ENCODE measurements around the gene ESRRG.

The ESRRG gene

GRCh38 chr1:216553766-216554165 lies 169.5 kb downstream of the ESRRG start:
- H3K4me1 ChIP-seq (ENCODE audit: low read length) = no peaks in the 10 kb centered on the region
- no peaks in the 10 kb centered on the region for H4K20me1 ChIP-seq (ENCODE audit: insufficient read depth, low read length)
- no peak overlapping the region for H3K4me2 ChIP-seq (ENCODE audit: low read depth, low read length)
- H2AFZ ChIP-seq (ENCODE audit: low read length) = no peak overlapping the region
- no peaks in the 10 kb centered on the region for H3K79me2 ChIP-seq (ENCODE audit: low read length)
- no peaks in the 10 kb centered on the region for H3F3A ChIP-seq (ENCODE audit: insufficient read depth, low read length)
- H3K9me3 ChIP-seq (replicated peaks; ENCODE audit: insufficient read depth, low read length) = no peaks in the 10 kb centered on the region
- no peak for TF ChIP-seq CTCF (IDR thresholded peaks at IDR 0.05; ENCODE audit: low read length)
- no peak for TF ChIP-seq EZH2 (optimal IDR thresholded peaks at IDR 0.05; ENCODE audit: low read depth, low read length)
- no peak for TF ChIP-seq EZH2phosphoT487 (IDR thresholded peaks at IDR 0.05; ENCODE audit: low read length)
- no peaks in the 10 kb centered on the region for H3K27me3 ChIP-seq (replicated peaks; ENCODE audit: insufficient read depth, low read length)
- H3K4me3 ChIP-seq (ENCODE audit: low read length) = no peak overlapping the region
- no peaks in the 10 kb centered on the region for H3K9me2 ChIP-seq (replicated peaks; ENCODE audit: insufficient read depth, low read length)
- H3K36me3 ChIP-seq (replicated peaks; ENCODE audit: insufficient read depth, low read length) = no peaks in the 10 kb centered on the region
- DNase-seq = no peak
- no peak overlapping the region for H3K27ac ChIP-seq (ENCODE audit: low read length)
- no peak overlapping the region for H3K9ac ChIP-seq (ENCODE audit: low read length)

- DNase-seq = no peak
- Histone ChIP-seq H3K9me3 (replicated peaks; ENCODE audit: insufficient read depth, low read length) (no peaks in the 10 kb centered on the region), H3K4me2 (ENCODE audit: low read depth, low read length) (no peak overlapping the region), H2AFZ (ENCODE audit: low read length) (no peak overlapping the region), H3F3A (ENCODE audit: insufficient read depth, low read length) (no peaks in the 10 kb centered on the region), H3K9me2 (replicated peaks; ENCODE audit: insufficient read depth, low read length) (no peaks in the 10 kb centered on the region), H3K36me3 (replicated peaks; ENCODE audit: insufficient read depth, low read length) (no peaks in the 10 kb centered on the region), H3K4me1 (ENCODE audit: low read length) (no peaks in the 10 kb centered on the region), H3K79me2 (ENCODE audit: low read length) (no peaks in the 10 kb centered on the region), H4K20me1 (ENCODE audit: insufficient read depth, low read length) (no peaks in the 10 kb centered on the region), H3K27ac (ENCODE audit: low read length) (no peak overlapping the region), H3K27me3 (replicated peaks; ENCODE audit: insufficient read depth, low read length) (no peaks in the 10 kb centered on the region), H3K9ac (ENCODE audit: low read length) (no peak overlapping the region), H3K4me3 (ENCODE audit: low read length) (no peak overlapping the region)
- TF ChIP-seq EZH2 (optimal IDR thresholded peaks at IDR 0.05; ENCODE audit: low read depth, low read length) (no peak), CTCF (IDR thresholded peaks at IDR 0.05; ENCODE audit: low read length) (no peak), EZH2phosphoT487 (IDR thresholded peaks at IDR 0.05; ENCODE audit: low read length) (no peak)
Observed at GRCh38 chr1:216553040-216553439, 170.2 kb downstream of the ESRRG start.

- TF ChIP-seq CTCF (IDR thresholded peaks at IDR 0.05; ENCODE audit: low read length) = no peak
- TF ChIP-seq EZH2 (optimal IDR thresholded peaks at IDR 0.05; ENCODE audit: low read depth, low read length) = no peak
- TF ChIP-seq EZH2phosphoT487 (IDR thresholded peaks at IDR 0.05; ENCODE audit: low read length) = no peak
- Histone ChIP-seq H3F3A (ENCODE audit: insufficient read depth, low read length) (no peaks in the 10 kb centered on the region), H3K9me2 (replicated peaks; ENCODE audit: insufficient read depth, low read length) (no peaks in the 10 kb centered on the region), H3K36me3 (replicated peaks; ENCODE audit: insufficient read depth, low read length) (no peaks in the 10 kb centered on the region), H3K4me2 (ENCODE audit: low read depth, low read length) (no peak overlapping the region), H3K27ac (ENCODE audit: low read length) (no peak overlapping the region), H3K4me1 (ENCODE audit: low read length) (no peaks in the 10 kb centered on the region), H4K20me1 (ENCODE audit: insufficient read depth, low read length) (no peaks in the 10 kb centered on the region), H3K4me3 (ENCODE audit: low read length) (no peak overlapping the region), H3K9ac (ENCODE audit: low read length) (no peak overlapping the region), H3K27me3 (replicated peaks; ENCODE audit: insufficient read depth, low read length) (no peaks in the 10 kb centered on the region), H3K9me3 (replicated peaks; ENCODE audit: insufficient read depth, low read length) (no peaks in the 10 kb centered on the region), H2AFZ (ENCODE audit: low read length) (no peak overlapping the region), H3K79me2 (ENCODE audit: low read length) (no peaks in the 10 kb centered on the region)
- no peak for DNase-seq
Observed at GRCh38 chr1:216549796-216550195, 173.4 kb downstream of the ESRRG start.

Measured in MM.1S (cell line).